Measurements from ENCODE around the gene HDAC4. TPM values are rescaled to one million over a fixed set of nuclear protein-coding genes. Genes with fewer than 3 reads are reported as not detected.

HDAC4 gene
- total RNA-seq, 4 donors from 2014 or later = 24.8 to 82.9 (median 41.3) TPM

- TF ChIP-seq, protein P1, sequence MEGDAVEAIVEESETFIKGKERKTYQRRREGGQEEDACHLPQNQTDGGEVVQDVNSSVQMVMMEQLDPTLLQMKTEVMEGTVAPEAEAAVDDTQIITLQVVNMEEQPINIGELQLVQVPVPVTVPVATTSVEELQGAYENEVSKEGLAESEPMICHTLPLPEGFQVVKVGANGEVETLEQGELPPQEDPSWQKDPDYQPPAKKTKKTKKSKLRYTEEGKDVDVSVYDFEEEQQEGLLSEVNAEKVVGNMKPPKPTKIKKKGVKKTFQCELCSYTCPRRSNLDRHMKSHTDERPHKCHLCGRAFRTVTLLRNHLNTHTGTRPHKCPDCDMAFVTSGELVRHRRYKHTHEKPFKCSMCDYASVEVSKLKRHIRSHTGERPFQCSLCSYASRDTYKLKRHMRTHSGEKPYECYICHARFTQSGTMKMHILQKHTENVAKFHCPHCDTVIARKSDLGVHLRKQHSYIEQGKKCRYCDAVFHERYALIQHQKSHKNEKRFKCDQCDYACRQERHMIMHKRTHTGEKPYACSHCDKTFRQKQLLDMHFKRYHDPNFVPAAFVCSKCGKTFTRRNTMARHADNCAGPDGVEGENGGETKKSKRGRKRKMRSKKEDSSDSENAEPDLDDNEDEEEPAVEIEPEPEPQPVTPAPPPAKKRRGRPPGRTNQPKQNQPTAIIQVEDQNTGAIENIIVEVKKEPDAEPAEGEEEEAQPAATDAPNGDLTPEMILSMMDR (IDR thresholded peaks at IDR 0.05; ENCODE audit: low read depth) = no peak
Observed at GRCh38 chr2:239008677-239009588, 391.9 kb downstream of the HDAC4 start.

GRCh38 chr2:239008004-239008403, 392.8 kb downstream of the HDAC4 start:
- TF ChIP-seq, protein P1 (IDR thresholded peaks at IDR 0.05; ENCODE audit: low read depth) = no peak

DNA sequence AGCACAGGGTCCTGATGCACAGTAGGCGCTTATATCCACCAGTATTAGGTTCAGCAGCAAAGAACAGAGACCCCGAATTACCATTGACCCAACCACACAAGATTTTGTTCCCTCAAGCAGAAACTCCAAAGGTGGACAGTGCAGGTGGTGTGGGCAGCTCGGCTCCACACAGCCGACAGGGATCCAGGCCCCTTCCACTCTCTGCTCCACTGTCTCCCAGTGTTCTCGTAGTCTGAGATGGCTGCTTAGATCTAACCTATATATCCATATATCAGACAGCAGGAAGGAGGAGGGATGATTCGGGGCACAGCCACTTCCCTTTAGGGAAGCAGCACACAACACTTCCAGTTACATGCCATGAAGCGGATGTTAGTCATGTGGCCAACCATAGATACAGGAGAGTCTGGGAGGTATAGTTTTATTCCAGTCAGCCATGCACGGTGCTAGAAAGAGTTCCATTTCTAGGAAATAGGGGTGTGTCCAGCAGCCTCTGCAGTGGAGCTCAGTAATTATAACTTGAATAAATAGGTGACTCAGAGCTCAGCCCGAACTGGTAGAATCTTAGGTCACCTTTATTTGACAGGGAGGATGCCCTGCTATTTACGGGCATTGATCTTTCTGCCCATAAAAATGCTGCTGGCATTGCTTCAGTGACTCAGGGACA, 394.1 kb downstream of the HDAC4 start:
- TF ChIP-seq, protein P1 (IDR thresholded peaks at IDR 0.05; ENCODE audit: low read depth) = no peak

- TF ChIP-seq, protein P1 (IDR thresholded peaks at IDR 0.05; ENCODE audit: low read depth) = no peak
Observed at GRCh38 chr2:239005586-239005985, 395.2 kb downstream of the HDAC4 start.

GRCh38 chr2:239004274-239005015, 396.4 kb downstream of the HDAC4 start:
- TF ChIP-seq, protein P1 (IDR thresholded peaks at IDR 0.05; ENCODE audit: low read depth) = no peak

DNA sequence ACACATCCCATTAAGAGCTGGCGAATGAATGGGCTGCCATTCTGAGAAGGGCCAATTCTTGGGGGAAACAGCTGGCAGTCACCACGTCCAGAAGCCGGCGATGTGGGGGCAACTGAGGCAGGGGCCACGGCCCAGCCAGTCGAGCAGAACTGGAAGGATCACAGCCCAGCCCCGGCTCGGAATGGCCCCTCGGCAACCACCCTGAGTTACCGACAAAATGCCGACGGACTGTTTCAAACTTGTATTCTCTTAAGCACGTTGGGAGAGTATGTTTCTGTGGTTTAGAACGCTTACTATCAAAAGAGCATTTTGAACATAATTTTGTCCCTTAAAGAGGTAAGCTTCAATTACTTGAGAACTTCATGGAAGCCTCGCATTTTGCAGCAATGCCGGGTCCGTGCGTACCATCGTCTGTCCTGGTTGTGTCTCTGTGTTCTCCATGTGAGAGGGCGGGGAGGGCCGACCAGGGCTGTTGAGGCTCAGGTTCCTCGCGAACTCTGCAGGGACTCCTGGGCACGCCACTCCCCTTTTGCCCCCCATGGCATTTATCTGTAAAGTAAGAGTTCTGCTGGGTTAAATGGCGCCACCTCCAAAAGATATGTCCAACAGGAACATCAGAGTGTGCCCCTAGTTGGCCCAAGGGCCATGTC, 397.1 kb downstream of the HDAC4 start:
- TF ChIP-seq, protein P1 (IDR thresholded peaks at IDR 0.05; ENCODE audit: low read depth) = no peak

All from subcutaneous adipose tissue (tissue), 4 donors.